Fibroblast of mammary gland (primary cell): ENCODE data around the gene SDR39U1.

Experiments
- DNase-seq: peaks from one replicate; pipeline ENCODE4 v3.0.0-alpha.2; 2010; ENCODE audit warnings: low read depth
- H3K4me3 ChIP-seq: 2 replicates; pipeline ENCODE4 v1.5.1; 2011; ENCODE audit warnings: low read depth, mild to moderate bottlenecking, low read length, moderate library complexity; ENCODE audit not compliant: control insufficient read depth
- CTCF ChIP-seq: conservative IDR thresholded peaks from 2 replicates; pipeline ENCODE4 v1.5.1; 2011; ENCODE audit warnings: low read depth, low read length, inconsistent platforms; ENCODE audit not compliant: control insufficient read depth, insufficient read depth

The SDR39U1 gene

GRCh38 chr14:24414732-24415420 lies 27.7 kb downstream of the SDR39U1 start:
- TF ChIP-seq CTCF: no peak
- no peak for DNase-seq
- no peak overlapping the region for H3K4me3 ChIP-seq

- no peak for DNase-seq
- no peak for TF ChIP-seq CTCF
These were observed 28.5 kb downstream of the SDR39U1 start for GRCh38 chr14:24414077-24414476.

GRCh38 chr14:24411443-24412389 lies 30.9 kb downstream of the SDR39U1 start:
- peak; percentile 68 for DNase-seq
- TF ChIP-seq CTCF: peak; percentile 78
- H3K4me3 ChIP-seq: no peak overlapping the region

More at GRCh38 chr14:24414077-24414476, 28.5 kb downstream of the SDR39U1 start:
- H3K4me3 ChIP-seq: no peak overlapping the region

- no peak for DNase-seq
- no peak for TF ChIP-seq CTCF
- no peak overlapping the region for H3K4me3 ChIP-seq
These were observed 32.6 kb downstream of the SDR39U1 start for GRCh38 chr14:24409956-24410355.

- TF ChIP-seq CTCF: no peak
- DNase-seq: no peak
- no peak overlapping the region for H3K4me3 ChIP-seq
These were observed 33.4 kb downstream of the SDR39U1 start for GRCh38 chr14:24409192-24409591.

- no peak overlapping the region for H3K4me3 ChIP-seq
- no peak for TF ChIP-seq CTCF
- no peak for DNase-seq
These were observed 33.8 kb downstream of the SDR39U1 start for GRCh38 chr14:24408764-24409163.
